ENCODE results near the gene INO80E. TPM values are rescaled to one million over a fixed set of nuclear protein-coding genes. Genes with fewer than 3 reads are reported as not detected.
"Not testable (repeated sequence)": the region's sequence is repeated elsewhere in the genome, so short reads cannot be mapped to it uniquely, and the experiment has no call there.

Gene INO80E
- total RNA-seq, 2 experiments from 2014 or later, result 102 to 107 TPM

DNA sequence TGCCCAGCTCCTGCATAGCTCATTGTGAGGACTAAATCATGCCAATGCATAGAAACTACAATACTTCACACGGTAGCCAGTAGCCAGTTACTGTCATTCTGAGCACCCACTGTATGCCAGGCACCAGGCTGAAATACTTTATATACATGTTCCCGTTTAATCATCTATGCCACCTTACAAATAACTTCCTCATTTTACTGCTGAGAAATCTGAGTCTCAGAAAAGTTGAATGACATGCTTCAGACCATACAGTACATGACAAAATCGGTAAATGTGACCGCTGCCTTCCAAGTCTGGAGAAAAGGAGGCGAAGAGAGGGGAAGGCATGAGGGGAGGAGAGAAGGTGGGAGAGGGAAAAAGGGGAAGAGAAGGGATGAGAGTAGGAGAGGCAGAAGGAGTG is 44.2 kb downstream of the INO80E start:
- Mint-ChIP-seq H3K27ac (no peak overlapping the region), H3K4me3 (no peak overlapping the region), H3K27me3 (peaks cover 11% of the 10 kb centered on the region), H3K4me1 (peaks cover 6% of the 10 kb centered on the region), H3K9me3 (no peaks in the 10 kb centered on the region), H3K36me3 (ENCODE audit: low read depth) (no peaks in the 10 kb centered on the region)
- CTCF ChIA-PET, result interaction anchor here (0.5 to 1.0 kb wide), 3 partner anchors 9 to 510 kb away, joined by 3 to 5 read pairs (median 3); partner anchors contain the start of gene TLCD3B
- no peak for DNase-seq
- POLR2A ChIA-PET, result no interaction called here

- H3K36me3 Mint-ChIP-seq (ENCODE audit: low read depth); H3K4me1 Mint-ChIP-seq; H3K9me3 Mint-ChIP-seq; POLR2A ChIA-PET; H3K27ac Mint-ChIP-seq; H3K4me3 Mint-ChIP-seq; DNase-seq: not testable (repeated sequence)
- CTCF ChIA-PET, result interaction anchor here (0.5 kb wide), 1 partner anchor 510 kb away, joined by 3 read pairs; no protein-coding TSS in a partner anchor
- H3K27me3 Mint-ChIP-seq, result peaks cover 11% of the 10 kb centered on the region
Observed at GRCh38 chr16:30040690-30041089, 44.6 kb downstream of the INO80E start.

GRCh38 chr16:30041841-30042240 is 45.8 kb downstream of the INO80E start:
- H3K36me3 Mint-ChIP-seq (ENCODE audit: low read depth), result peaks cover 3% of the 10 kb centered on the region
- H3K4me3 Mint-ChIP-seq, result no peak overlapping the region
- ChIA-PET POLR2A (no interaction called here), CTCF (interaction anchor here (0.7 to 2.7 kb wide), 3 partner anchors 9 to 42 kb away, joined by 3 to 15 read pairs (median 4); no protein-coding TSS in a partner anchor)
- no peak overlapping the region for H3K27ac Mint-ChIP-seq
- H3K4me1 Mint-ChIP-seq, result peaks cover 6% of the 10 kb centered on the region
- peaks cover 3% of the 10 kb centered on the region for H3K9me3 Mint-ChIP-seq
- DNase-seq, result no peak
- H3K27me3 Mint-ChIP-seq, result peaks cover 11% of the 10 kb centered on the region

DNA sequence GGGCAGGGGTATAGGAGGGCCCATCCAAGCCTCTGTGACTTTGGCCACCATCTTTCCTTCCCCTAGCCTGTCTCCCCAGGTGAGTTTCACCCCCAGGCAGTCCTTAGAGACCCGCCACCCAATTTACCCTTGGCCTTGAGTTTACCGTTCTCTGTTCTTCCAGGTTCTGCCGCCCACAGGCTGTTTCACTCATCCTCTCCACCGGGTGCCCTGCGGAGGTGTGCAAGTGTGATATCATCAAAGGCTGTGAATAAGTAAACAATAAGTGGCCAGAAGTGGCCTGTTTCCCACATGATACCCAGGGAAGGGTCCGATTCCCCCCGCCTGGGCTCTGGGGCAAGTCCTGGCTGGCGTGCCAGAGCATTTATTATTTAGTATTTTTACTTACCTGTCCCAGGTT is 50.1 kb downstream of the INO80E start:
- Mint-ChIP-seq H3K4me3 (no peak overlapping the region), H3K4me1 (peaks cover 12% of the 10 kb centered on the region), H3K27me3 (peaks cover 6% of the 10 kb centered on the region), H3K36me3 (ENCODE audit: low read depth) (peaks cover 9% of the 10 kb centered on the region), H3K9me3 (peaks cover 3% of the 10 kb centered on the region), H3K27ac (no peak overlapping the region)
- ChIA-PET POLR2A (no interaction called here), CTCF (no interaction called here)
- DNase-seq, result no peak

- H3K27me3 Mint-ChIP-seq, result peaks cover 6% of the 10 kb centered on the region
- CTCF ChIA-PET, result interaction anchor here (0.6 to 1.0 kb wide), 3 partner anchors 10 to 258 kb away, joined by 3 read pairs; no protein-coding TSS in a partner anchor
- peaks cover 14% of the 10 kb centered on the region for H3K4me1 Mint-ChIP-seq
- POLR2A ChIA-PET, result no interaction called here
- no peak overlapping the region for H3K4me3 Mint-ChIP-seq
- no peak for DNase-seq
- H3K27ac Mint-ChIP-seq, result no peak overlapping the region
- peaks cover 10% of the 10 kb centered on the region for H3K36me3 Mint-ChIP-seq (ENCODE audit: low read depth)
- H3K9me3 Mint-ChIP-seq, result peaks cover 3% of the 10 kb centered on the region
Observed at GRCh38 chr16:30046588-30046987, 50.5 kb downstream of the INO80E start.

- ChIA-PET CTCF (interaction anchor here (0.6 to 1.4 kb wide), 2 partner anchors 201 to 407 kb away, joined by 3 to 4 read pairs; no protein-coding TSS in a partner anchor), POLR2A (no interaction called here)
- H3K4me1 Mint-ChIP-seq, result peaks cover 37% of the 10 kb centered on the region
- no peak for DNase-seq
- peaks cover 3% of the 10 kb centered on the region for H3K9me3 Mint-ChIP-seq
- peaks cover 4% of the 10 kb centered on the region for H3K27me3 Mint-ChIP-seq
- no peak overlapping the region for H3K27ac Mint-ChIP-seq
- H3K36me3 Mint-ChIP-seq (ENCODE audit: low read depth), result peaks cover 13% of the 10 kb centered on the region
- no peak overlapping the region for H3K4me3 Mint-ChIP-seq
Observed at GRCh38 chr16:30049871-30050270, 53.8 kb downstream of the INO80E start.

- Mint-ChIP-seq H3K4me3 (peak overlapping the region; percentile 84), H3K36me3 (ENCODE audit: low read depth) (peaks cover 10% of the 10 kb centered on the region), H3K4me1 (peaks cover 40% of the 10 kb centered on the region), H3K27me3 (no peaks in the 10 kb centered on the region), H3K27ac (peak overlapping the region; percentile 81), H3K9me3 (no peaks in the 10 kb centered on the region)
- ChIA-PET POLR2A (interaction anchor here (7.7 kb wide), 1 partner anchor 13 kb away, joined by 111 read pairs; the partner anchor contains the start of gene ALDOA), CTCF (interaction anchor here (0.5 to 1.8 kb wide), 4 partner anchors 9 to 261 kb away, joined by 3 to 8 read pairs (median 5); partner anchors contain the start of genes KIF22 and TBX6)
- DNase-seq, result no peak
Observed at GRCh38 chr16:30051518-30051917, 55.5 kb downstream of the INO80E start.

DNA sequence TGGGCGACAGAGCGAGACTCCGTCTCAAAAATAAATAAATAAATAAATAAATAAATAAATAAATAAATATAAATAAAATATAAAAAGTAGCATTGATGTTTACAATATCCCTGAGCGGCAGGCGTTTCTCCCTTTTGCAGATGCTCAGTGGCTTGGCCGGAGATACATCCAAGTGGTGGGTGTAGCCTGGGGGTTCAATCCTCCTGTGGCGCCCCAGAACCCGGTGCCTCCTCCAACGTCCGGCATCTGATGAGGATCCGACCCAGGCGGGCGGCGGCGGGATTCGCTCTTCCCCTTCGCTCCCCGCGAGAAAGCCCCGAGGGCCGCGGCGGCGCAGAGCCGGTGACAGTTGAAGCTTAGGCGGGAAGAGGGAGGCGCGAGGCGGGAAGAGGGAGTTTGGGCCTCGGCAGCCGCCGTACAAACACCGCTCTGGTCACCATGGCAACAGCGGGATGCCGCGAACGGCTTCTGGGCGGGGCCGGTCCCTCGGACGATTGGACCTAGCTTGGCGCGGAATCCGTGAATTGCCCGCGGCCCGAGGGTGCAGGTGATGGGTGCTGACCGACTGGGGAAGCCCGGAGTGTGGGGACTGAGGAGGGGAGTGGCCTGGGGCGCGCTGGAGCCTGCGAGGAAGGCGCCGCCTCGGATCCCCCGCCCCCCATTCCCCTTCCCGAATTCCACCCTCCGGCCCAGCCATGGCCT is 56.8 kb downstream of the INO80E start:
- Mint-ChIP-seq H3K9me3 (no peaks in the 10 kb centered on the region), H3K4me3 (peak overlapping the region; percentile 84), H3K4me1 (peaks cover 40% of the 10 kb centered on the region), H3K36me3 (ENCODE audit: low read depth) (peaks cover 10% of the 10 kb centered on the region), H3K27me3 (no peaks in the 10 kb centered on the region), H3K27ac (peak overlapping the region; percentile 42)
- ChIA-PET POLR2A (interaction anchor here (0.8 to 7.7 kb wide), 9 partner anchors 8 to 365 kb away, joined by 3 to 111 read pairs (median 4); partner anchors contain the start of genes ALDOA, HIRIP3, INO80E and TAOK2), CTCF (interaction anchor here (0.7 to 1.8 kb wide), 7 partner anchors 10 to 263 kb away, joined by 3 to 7 read pairs (median 4); partner anchors contain the start of genes KIF22 and TBX6)
- DNase-seq, result peak; percentile 94

DNA sequence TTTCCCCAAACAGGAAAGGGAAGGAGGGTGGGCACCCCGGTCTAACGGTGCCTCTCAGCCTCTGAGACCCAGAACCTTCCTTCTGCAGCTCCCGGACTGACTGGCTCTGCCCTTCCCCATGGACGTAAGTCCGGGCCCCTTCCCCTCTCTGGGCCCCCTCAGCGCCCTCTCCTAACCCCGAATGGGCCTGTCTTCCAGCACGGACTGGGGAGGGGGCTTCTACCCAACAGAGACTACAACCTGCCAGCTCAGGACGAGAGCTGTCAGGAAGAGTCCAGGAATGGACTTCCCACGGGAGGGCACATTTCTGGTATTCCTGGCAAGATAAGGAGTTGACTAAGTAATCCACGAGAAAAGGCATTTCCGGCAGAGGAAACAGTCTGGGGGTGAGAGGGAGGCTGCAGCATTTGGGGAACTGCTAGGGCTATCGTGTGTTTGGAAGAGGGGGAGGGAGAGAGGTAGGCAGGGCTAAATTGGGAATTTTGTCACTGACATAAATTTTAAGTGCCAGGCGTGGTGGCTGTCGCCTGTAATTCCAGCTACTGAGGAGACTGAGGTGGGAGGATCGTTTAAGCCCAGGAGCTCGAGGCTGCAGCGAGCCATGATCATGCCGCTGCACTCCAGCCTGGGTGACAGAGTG is 57.5 kb downstream of the INO80E start:
- Mint-ChIP-seq H3K36me3 (ENCODE audit: low read depth) (peaks cover 10% of the 10 kb centered on the region), H3K4me3 (peak overlapping the region; percentile 84), H3K27me3 (no peaks in the 10 kb centered on the region), H3K9me3 (no peaks in the 10 kb centered on the region), H3K4me1 (peaks cover 40% of the 10 kb centered on the region), H3K27ac (no peak overlapping the region)
- ChIA-PET POLR2A (interaction anchor here (0.8 to 7.7 kb wide), 10 partner anchors 8 to 365 kb away, joined by 3 to 111 read pairs (median 4); partner anchors contain the start of genes ALDOA, HIRIP3, INO80E and TAOK2), CTCF (interaction anchor here (0.7 to 1.8 kb wide), 6 partner anchors 9 to 263 kb away, joined by 3 to 7 read pairs (median 4); partner anchors contain the start of genes KIF22 and TBX6)
- no peak for DNase-seq

GRCh38 chr16:30054451-30054850 is 58.4 kb downstream of the INO80E start:
- Mint-ChIP-seq H3K36me3 (ENCODE audit: low read depth) (peaks cover 10% of the 10 kb centered on the region), H3K4me1 (peaks cover 40% of the 10 kb centered on the region), H3K27me3 (no peaks in the 10 kb centered on the region), H3K27ac (no peak overlapping the region), H3K4me3 (peak overlapping the region; percentile 50), H3K9me3 (no peaks in the 10 kb centered on the region)
- CTCF ChIA-PET, result interaction anchor here (0.7 to 4.1 kb wide), 13 partner anchors 11 to 561 kb away, joined by 3 to 31 read pairs (median 8); partner anchors contain the start of genes ALDOA, KIF22, PAGR1 and PPP4C
- no peak for DNase-seq
- POLR2A ChIA-PET, result interaction anchor here (1.0 to 7.7 kb wide), 5 partner anchors 10 to 236 kb away, joined by 3 to 111 read pairs (median 5); partner anchors contain the start of genes ALDOA and HIRIP3

- Mint-ChIP-seq H3K27me3 (no peaks in the 10 kb centered on the region), H3K9me3 (no peaks in the 10 kb centered on the region), H3K27ac (peak overlapping the region; percentile 70), H3K36me3 (ENCODE audit: low read depth) (peaks cover 10% of the 10 kb centered on the region), H3K4me1 (peaks cover 40% of the 10 kb centered on the region), H3K4me3 (peak overlapping the region; percentile 50)
- DNase-seq, result peak; percentile 68
- POLR2A ChIA-PET, result interaction anchor here (0.7 to 7.7 kb wide), 11 partner anchors 10 to 363 kb away, joined by 3 to 111 read pairs (median 3); partner anchors contain the start of genes ALDOA, CORO1A, HIRIP3 and PPP4C
- CTCF ChIA-PET, result interaction anchor here (0.5 to 4.1 kb wide), 24 partner anchors 11 to 716 kb away, joined by 3 to 31 read pairs (median 4); partner anchors contain the start of genes ALDOA, DCTPP1, KIF22 and PAGR1
Observed at GRCh38 chr16:30054959-30055553, 59.0 kb downstream of the INO80E start.
